ENCODE results near the gene MBNL2.

GRCh38 chr13:97388373-97388772 lies 166.2 kb downstream of the MBNL2 start:
- TF ChIP-seq, protein P1, sequence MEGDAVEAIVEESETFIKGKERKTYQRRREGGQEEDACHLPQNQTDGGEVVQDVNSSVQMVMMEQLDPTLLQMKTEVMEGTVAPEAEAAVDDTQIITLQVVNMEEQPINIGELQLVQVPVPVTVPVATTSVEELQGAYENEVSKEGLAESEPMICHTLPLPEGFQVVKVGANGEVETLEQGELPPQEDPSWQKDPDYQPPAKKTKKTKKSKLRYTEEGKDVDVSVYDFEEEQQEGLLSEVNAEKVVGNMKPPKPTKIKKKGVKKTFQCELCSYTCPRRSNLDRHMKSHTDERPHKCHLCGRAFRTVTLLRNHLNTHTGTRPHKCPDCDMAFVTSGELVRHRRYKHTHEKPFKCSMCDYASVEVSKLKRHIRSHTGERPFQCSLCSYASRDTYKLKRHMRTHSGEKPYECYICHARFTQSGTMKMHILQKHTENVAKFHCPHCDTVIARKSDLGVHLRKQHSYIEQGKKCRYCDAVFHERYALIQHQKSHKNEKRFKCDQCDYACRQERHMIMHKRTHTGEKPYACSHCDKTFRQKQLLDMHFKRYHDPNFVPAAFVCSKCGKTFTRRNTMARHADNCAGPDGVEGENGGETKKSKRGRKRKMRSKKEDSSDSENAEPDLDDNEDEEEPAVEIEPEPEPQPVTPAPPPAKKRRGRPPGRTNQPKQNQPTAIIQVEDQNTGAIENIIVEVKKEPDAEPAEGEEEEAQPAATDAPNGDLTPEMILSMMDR (conservative IDR thresholded peaks at IDR 0.05; ENCODE audit: low read length) = no peak
- TF ChIP-seq EZH2phosphoT487 (IDR thresholded peaks at IDR 0.05; ENCODE audit: borderline replicate concordance, low read depth, low read length) = no peak

Data from OCI-LY7 (cell line).